NCI-H2107 treated with DMSO at 0.1 percent for 48 hours (cell line): ENCODE results near the gene MROH8.
"Not testable (repeated sequence)": the region's sequence is repeated elsewhere in the genome, so short reads cannot be mapped to it uniquely, and the experiment has no call there.

Experiments used
- DNase-seq: peaks from one replicate; lab custom pipeline; 2025; ENCODE audit not compliant: unreplicated experiment; lab: John Stamatoyannopoulos, UW

Gene MROH8

DNA sequence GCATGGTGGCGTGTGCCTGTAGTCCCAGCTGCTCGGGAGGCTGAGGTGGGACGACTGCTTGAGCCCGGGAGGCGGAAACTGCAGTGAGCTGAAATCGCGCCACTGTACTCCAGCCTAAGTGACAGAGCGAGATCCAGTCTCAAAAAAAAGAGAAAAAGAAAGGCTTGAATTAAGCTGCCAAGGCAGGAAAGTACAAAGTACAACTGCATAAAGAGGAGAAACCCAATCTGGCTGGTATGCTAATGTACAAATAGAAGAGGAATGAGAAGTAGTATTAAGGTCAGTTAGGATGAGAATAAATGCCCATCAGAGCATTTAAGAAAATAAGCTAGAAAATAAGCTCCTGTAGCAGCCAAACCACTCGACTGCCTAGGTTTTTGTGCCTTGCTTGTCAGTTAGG is 23.4 kb downstream of the MROH8 start:
- no peak for DNase-seq

DNA sequence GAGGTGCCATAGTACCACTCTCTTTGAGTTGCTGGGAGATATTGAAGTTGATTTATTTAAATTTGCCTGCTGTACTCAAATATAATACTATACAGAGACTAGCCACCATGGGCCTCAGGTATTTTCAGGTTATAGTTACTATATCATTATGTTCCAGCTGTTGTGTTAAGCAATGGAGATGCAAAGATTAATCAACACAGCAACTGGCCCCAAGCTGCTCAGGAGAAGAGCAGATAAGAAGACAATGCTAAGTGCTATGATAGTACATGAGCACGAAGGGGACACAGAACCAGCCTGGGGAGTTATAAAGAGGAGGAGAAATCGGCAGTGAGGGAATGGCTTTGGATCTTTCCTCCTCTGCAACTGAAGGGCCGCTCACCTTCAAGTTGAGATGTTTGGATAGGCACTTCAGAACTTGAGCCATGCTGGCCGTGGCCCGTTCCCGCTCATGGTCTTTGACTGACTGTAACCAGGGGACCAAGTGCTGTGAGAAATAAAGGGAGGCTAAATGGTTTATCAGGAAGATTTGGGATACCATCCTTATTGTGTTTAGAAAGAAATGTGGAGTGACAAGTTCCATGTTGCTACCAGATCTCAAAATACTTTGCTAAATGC is 24.6 kb downstream of the MROH8 start:
- no peak for DNase-seq

DNA sequence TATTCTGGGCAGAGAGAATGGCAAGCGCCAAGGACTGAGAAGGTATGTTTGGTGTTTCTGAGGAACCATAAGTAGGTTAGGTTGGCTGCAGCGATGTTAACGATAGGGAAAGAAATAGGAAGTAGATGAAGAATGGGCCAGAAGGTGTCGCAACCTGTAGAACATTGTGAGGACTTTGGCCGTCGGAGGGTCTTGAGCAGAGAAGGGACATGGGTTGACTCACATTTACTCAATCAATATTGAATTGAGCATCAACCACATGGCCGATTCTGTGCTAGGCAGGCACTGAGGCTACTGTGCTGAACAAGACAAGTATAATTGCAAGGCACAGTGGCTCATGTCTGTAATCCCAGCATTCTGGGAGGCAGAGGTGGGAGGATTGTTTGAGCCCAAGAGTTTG is 27.1 kb downstream of the MROH8 start:
- DNase-seq: no peak

- DNase-seq: no peak
Observed at GRCh38 chr20:37151529-37151928, 27.8 kb downstream of the MROH8 start.

- not testable (repeated sequence) for DNase-seq
Observed at GRCh38 chr20:37150864-37151263, 28.5 kb downstream of the MROH8 start.

- no peak for DNase-seq
Observed at GRCh38 chr20:37147250-37147649, 32.1 kb downstream of the MROH8 start.

DNA sequence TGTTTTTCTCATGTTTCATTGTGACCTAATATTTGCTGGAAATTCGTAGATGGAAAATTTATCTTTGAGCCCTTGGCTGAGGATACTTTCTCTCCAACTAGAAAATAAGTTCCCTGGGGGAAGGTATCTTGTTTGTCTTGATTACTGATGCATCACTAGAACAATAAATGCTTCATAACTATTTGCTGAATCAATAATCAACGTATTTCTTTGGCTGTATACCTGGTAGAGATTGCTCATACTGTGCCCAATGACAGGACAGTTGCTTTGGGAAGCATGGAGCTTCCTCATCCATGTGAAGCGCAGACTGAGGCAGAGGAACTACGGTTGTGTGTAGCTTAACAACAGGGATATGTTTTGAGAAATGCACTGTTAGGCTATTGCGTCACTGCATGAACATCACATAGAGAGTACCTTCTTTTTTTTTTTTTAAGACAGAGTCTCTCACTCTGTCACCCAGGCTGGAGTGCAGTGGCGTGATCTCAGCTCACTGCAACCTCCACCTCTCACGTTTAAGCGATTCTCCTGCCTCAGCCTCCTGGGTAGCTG is 34.4 kb downstream of the MROH8 start:
- no peak for DNase-seq

- no peak for DNase-seq
Observed at GRCh38 chr20:37142708-37143107, 36.6 kb downstream of the MROH8 start.

GRCh38 chr20:37137547-37137946 is 41.8 kb downstream of the MROH8 start:
- no peak for DNase-seq

DNA sequence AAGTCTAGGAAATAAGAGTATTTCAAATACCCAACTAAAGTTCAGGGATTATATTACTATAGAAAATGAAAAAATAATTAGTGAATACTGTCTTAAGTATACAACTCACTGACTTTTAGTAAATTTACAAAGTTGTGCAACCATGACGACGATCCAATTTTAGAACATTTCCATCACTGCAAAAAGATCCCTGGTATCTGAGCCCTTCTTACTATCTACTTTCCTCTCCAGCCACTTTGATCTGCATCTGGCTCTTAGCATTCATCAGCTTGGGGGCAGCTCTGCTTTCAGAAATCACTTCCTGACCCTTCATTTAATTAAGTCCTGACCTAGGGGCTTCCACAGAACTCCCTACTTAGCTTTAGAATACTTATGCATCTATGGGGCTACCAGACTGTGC is 45.4 kb downstream of the MROH8 start:
- no peak for DNase-seq

DNA sequence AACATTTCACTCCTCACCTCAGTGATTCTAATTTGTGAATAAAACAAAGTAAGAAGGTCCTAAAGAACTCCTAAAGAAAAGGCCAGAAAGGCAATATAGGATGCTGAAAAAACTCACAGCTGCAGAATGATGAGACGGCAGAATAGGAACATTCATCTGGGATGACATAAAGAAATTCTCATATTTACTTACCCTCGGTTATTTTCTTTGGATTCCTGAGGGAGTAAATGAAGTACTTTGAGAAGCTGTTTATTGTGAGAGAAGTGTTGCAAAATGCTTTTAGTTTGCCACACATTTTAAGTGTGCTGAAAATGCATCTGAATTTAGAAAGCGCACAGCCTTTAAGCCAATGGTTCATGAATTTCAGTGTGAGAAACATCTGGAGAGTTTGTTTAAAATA is 47.9 kb downstream of the MROH8 start:
- no peak for DNase-seq

DNA sequence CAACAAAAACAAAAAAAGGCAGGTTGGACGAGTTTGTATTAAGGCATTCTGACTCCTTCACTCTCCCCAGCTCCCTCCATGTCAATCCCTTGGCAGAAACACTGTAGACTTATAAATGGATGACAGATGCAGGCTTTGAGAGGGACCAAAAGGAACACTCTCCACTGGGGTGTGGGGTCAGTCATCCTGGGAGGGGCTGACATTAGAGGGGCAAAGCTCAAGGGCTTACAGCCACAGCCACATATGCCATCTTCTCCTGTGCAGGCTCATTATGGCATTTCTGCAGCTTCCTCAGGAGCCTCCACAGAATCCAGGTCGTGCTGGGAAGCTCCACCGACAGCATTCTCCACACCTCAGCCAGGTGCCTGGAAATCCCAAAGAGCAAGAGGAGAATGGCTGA is 50.5 kb downstream of the MROH8 start:
- no peak for DNase-seq

DNA sequence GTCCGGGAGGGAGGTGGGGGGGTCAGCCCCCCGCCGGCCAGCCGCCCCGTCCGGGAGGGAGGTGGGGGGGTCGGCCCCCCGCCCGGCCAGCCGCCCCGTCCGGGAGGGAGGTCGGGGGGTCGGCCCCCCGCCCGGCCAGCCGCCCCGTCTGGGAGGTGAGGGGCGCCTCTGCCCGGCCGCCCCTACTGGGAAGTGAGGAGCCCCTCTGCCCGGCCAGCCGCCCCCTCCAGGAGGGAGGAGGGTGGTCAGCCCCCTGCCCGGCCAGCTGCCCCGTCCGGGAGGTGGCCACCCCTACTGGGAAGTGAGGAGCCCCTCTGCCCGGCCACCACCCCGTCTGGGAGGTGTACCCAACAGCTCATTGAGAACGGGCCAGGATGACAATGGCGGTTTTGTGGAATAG is 53.1 kb downstream of the MROH8 start:
- DNase-seq: not testable (repeated sequence)

- no peak for DNase-seq
Observed at GRCh38 chr20:37123441-37123840, 55.9 kb downstream of the MROH8 start.

DNA sequence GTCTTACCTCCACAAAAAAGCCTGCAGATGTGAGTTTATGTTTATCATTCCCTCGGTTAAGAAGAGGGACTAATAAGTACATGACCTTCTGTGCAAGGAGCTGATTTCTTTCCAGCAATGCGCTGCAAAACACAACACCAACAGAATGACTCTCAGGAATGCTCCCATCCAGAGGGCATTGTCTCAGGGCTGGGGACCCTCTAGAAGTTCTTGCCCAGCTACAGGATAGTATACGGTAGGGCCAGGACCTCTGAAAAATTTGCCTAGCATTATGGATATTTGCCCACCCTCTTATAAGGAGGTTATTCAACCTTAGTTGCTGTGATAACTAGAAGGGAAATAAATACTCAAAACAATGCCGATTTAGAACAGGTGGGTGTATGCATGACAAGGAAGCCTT is 58.9 kb downstream of the MROH8 start:
- no peak for DNase-seq

GRCh38 chr20:37119356-37120036 is 59.9 kb downstream of the MROH8 start:
- no peak for DNase-seq

DNA sequence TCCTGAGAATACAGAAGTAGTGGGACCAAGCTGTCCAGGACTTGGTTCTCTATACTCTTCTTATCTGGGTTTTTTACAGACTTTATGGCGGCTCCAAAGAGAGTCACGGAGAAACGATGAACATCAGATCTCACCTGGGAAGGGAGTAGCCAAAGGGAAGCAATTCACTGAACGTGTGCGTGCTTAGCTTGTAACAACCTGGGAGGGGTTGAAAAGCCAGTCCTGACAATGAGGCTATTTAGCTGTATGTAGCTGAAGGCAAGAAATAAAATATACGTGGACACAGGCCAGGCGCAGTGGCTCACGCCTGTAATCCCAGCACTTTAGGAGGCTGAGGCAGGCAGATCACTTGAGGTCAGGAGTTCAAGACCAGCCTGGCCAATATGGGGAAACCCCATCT is 65.3 kb downstream of the MROH8 start:
- DNase-seq: no peak

DNA sequence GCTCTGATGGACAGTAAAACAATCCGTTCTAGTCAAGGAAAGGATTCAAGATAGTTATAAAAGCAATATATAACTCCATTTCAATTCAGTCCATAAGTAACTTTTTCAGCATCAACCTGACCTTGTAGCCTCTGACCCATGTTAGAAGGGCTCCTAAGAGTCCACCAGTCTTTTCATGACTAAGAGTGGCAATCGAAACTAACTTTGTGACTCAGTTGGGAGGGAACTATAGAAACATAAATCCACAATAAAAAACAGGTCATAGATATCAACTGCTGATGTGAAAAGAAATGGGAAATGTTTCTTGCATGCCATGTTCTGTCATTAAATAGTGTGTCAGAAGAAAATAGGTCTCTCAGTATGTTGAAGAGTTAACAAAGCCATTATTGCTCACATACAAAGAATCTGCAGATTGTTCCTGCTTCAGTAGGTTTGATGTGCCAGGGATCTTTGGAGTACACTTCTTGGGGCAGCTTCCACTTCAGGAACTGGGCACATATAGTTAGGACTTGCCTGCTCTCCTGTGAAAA is 67.4 kb downstream of the MROH8 start:
- no peak for DNase-seq

DNA sequence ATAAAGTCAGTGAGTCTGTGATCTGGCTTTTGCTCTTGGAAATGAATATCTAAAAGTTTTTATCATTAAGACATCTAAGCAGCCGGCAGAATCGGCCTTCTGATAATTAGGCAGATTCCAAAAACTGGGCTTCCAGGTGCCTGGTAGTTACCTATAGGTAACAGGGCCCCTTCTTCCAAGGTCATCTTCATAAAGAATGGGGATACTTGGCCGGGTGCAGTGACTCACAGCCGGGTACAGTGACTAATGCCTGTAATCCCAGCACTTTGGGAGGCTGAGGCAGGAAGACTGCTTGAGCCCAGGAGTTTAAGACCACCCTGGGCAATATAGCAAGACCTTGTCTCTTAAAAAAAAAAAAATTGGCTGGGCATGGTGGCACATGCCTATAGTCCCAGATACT is 70.7 kb downstream of the MROH8 start:
- no peak for DNase-seq

GRCh38 chr20:37102571-37102970 is 76.8 kb downstream of the MROH8 start:
- DNase-seq: no peak

- no peak for DNase-seq
Observed at GRCh38 chr20:37096415-37097041, 82.8 kb downstream of the MROH8 start.
